Measurements from ENCODE around the gene SIX2. TPM values are rescaled to one million over a fixed set of nuclear protein-coding genes. Genes with fewer than 3 reads are reported as not detected.

Gene SIX2
- total RNA-seq, 4 donors from 2014 or later: 0.34 to 1.2 (median 0.60) TPM; not detected in 1

- peaks cover 15% of the 10 kb centered on the region for H3K27me3 ChIP-seq
Measured at GRCh38 chr2:44969936-44970335, 39.3 kb downstream of the SIX2 start.

DNA sequence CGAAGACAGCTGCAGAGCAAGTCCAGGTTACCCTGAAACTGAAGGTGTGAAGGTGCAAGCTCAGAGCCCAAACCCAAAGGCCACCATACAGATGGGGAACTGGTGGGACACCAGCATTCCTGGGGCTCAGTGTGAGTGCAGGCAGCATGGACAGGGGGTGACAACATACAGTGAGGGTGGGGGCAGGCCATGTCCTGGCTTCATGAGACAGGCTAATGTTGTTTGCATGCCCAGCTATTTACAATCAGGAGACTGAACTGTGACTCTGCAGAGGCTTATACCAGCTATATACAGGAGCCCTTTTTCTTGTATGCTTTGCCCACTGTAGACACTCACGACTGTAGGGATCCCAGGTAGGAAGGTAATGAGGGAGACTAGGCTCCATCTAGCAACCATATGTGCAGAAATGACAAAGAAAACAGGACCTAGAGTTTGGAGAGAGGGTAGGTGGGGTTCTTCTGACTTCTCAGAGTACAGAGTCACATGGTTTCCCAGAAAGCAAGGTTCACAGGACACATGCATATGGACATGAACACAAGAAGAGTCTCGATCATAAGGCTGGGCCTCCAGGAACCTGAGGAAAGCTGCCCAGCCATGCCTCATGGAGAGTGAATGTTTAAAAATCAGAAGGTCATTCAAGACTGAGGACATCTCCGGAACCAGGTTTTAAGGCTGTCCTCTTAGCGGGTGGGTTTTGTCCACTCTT, 41.4 kb downstream of the SIX2 start:
- Histone ChIP-seq H3K27me3 (peaks cover 17% of the 10 kb centered on the region), H3K36me3 (no peaks in the 10 kb centered on the region), H3K4me1 (peaks cover 10% of the 10 kb centered on the region), H3K4me3 (no peak overlapping the region), H3K9me3 (no peaks in the 10 kb centered on the region), H3K27ac (no peak overlapping the region)
- 87% methylated on average over 5 of the region's 5 CpGs for WGBS
- no peak for DNase-seq (ENCODE audit: low spot score in 2 of 2)
- TF ChIP-seq, protein P1, sequence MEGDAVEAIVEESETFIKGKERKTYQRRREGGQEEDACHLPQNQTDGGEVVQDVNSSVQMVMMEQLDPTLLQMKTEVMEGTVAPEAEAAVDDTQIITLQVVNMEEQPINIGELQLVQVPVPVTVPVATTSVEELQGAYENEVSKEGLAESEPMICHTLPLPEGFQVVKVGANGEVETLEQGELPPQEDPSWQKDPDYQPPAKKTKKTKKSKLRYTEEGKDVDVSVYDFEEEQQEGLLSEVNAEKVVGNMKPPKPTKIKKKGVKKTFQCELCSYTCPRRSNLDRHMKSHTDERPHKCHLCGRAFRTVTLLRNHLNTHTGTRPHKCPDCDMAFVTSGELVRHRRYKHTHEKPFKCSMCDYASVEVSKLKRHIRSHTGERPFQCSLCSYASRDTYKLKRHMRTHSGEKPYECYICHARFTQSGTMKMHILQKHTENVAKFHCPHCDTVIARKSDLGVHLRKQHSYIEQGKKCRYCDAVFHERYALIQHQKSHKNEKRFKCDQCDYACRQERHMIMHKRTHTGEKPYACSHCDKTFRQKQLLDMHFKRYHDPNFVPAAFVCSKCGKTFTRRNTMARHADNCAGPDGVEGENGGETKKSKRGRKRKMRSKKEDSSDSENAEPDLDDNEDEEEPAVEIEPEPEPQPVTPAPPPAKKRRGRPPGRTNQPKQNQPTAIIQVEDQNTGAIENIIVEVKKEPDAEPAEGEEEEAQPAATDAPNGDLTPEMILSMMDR (IDR thresholded peaks at IDR 0.05): no peak
- no peak for TF ChIP-seq POLR2AphosphoS5 (IDR thresholded peaks at IDR 0.05)
- no peak for TF ChIP-seq EP300 (IDR thresholded peaks at IDR 0.05)
- no peak for TF ChIP-seq POLR2A (IDR thresholded peaks at IDR 0.05)

More at GRCh38 chr2:44969936-44970335, 39.3 kb downstream of the SIX2 start:
- H3K36me3 ChIP-seq: no peaks in the 10 kb centered on the region
- H3K27ac ChIP-seq: no peak overlapping the region
- DNase-seq (ENCODE audit: low spot score in 2 of 2): peak in 1 of 2 donors; percentile 20
- WGBS: 72% methylated on average over 4 of the region's 4 CpGs
- TF ChIP-seq POLR2AphosphoS5 (IDR thresholded peaks at IDR 0.05): no peak
- no peak for TF ChIP-seq EP300 (IDR thresholded peaks at IDR 0.05)
- TF ChIP-seq, protein P1 (IDR thresholded peaks at IDR 0.05): no peak
- TF ChIP-seq POLR2A (IDR thresholded peaks at IDR 0.05): no peak
- peaks cover 7% of the 10 kb centered on the region for H3K4me1 ChIP-seq
- no peaks in the 10 kb centered on the region for H3K9me3 ChIP-seq
- H3K4me3 ChIP-seq: no peak overlapping the region

GRCh38 chr2:44967056-44967455, 42.2 kb downstream of the SIX2 start:
- Histone ChIP-seq H3K9me3 (no peaks in the 10 kb centered on the region), H3K27me3 (peaks cover 15% of the 10 kb centered on the region), H3K27ac (no peak overlapping the region), H3K4me1 (peaks cover 10% of the 10 kb centered on the region), H3K4me3 (no peak overlapping the region), H3K36me3 (no peaks in the 10 kb centered on the region)
- DNase-seq (ENCODE audit: low spot score in 2 of 2): no peak
- no peak for TF ChIP-seq POLR2A (IDR thresholded peaks at IDR 0.05)
- 71% methylated on average over 6 of the region's 6 CpGs for WGBS

- TF ChIP-seq POLR2A (IDR thresholded peaks at IDR 0.05) (no peak), EP300 (IDR thresholded peaks at IDR 0.05) (no peak), POLR2AphosphoS5 (IDR thresholded peaks at IDR 0.05) (no peak)
- TF ChIP-seq, protein P1 (IDR thresholded peaks at IDR 0.05): no peak
- Histone ChIP-seq H3K4me3 (no peak overlapping the region), H3K9me3 (no peaks in the 10 kb centered on the region), H3K27me3 (peaks cover 21% of the 10 kb centered on the region), H3K4me1 (peaks cover 10% of the 10 kb centered on the region), H3K27ac (peak overlapping the region; percentile 56), H3K36me3 (no peaks in the 10 kb centered on the region)
- 74% methylated on average over 2 of the region's 2 CpGs for WGBS
- DNase-seq (ENCODE audit: low spot score in 2 of 2): no peak
Measured at GRCh38 chr2:44965684-44966083, 43.6 kb downstream of the SIX2 start.

DNA sequence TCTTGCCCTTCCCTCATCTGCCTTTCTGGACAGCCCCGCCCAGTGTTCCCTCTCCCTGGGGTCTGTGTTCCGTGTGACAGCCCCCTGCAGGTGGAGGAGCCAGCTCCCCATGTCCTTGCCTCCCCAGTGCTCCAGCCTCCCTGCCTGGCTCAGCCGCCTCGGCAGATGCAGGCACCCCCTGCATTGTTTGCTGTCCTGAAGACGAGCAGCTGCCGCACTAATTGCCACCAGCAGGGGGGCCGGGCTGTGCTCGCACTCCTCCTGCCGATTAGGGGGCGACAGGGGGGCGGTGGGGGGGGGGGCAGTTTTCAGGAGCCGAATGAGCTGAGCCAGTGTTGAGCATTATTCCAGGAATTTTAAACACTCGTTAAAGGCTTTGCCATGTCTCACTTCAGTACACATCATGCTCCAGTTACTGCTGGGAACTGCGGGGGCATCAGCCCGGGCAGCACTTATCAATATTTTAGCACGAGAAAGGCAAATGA, 44.5 kb downstream of the SIX2 start:
- no peak overlapping the region for H3K4me3 ChIP-seq
- peaks cover 10% of the 10 kb centered on the region for H3K4me1 ChIP-seq
- H3K36me3 ChIP-seq: no peaks in the 10 kb centered on the region
- H3K9me3 ChIP-seq: no peaks in the 10 kb centered on the region
- no peak for DNase-seq (ENCODE audit: low spot score in 2 of 2)
- H3K27me3 ChIP-seq: peaks cover 21% of the 10 kb centered on the region
- TF ChIP-seq, protein P1 (IDR thresholded peaks at IDR 0.05): peak in 1 of 2 donors; percentile 32
- TF ChIP-seq POLR2A (IDR thresholded peaks at IDR 0.05): no peak
- H3K27ac ChIP-seq: peak overlapping the region; percentile 56
- WGBS: 38% methylated on average over 12 of the region's 16 CpGs
